ENCODE measurements around the gene CDRT4.

Gene CDRT4

GRCh38 chr17:15388356-15389041, 78.9 kb downstream of the CDRT4 start:
- DNase-seq, result no peak

- no peak for DNase-seq
These were observed 81.3 kb downstream of the CDRT4 start for GRCh38 chr17:15386083-15386482.
